ENCODE data around the gene TMC7. TPM values are rescaled to one million over a fixed set of nuclear protein-coding genes. Genes with fewer than 3 reads are reported as not detected.

The TMC7 gene
- total and polyA plus RNA-seq, 2 of the 13 experiments (the other 11 are each of a cell fraction or from before 2014, with no cell fraction given) = 1.2 to 5.1 TPM

GRCh38 chr16:18999045-18999393 lies 15.3 kb downstream of the TMC7 start (continued):
- TF ChIP-seq HMGXB3 (CRISPR knock-in tag; IDR thresholded peaks at IDR 0.05; ENCODE audit: borderline replicate concordance) (no peak; the same call in 1 of the 2 replicates), CAMTA2 (CRISPR knock-in tag; IDR thresholded peaks at IDR 0.05; ENCODE audit: borderline replicate concordance) (no peak), ZNF598 (CRISPR knock-in tag; IDR thresholded peaks at IDR 0.05; ENCODE audit: borderline replicate concordance) (peak; percentile 52; the same call in 1 of the 2 replicates), ZNF772 (CRISPR knock-in tag; IDR thresholded peaks at IDR 0.05) (no peak), ZNF510 (CRISPR knock-in tag; IDR thresholded peaks at IDR 0.05; ENCODE audit: low read depth) (no peak), ZNF160 (CRISPR knock-in tag; IDR thresholded peaks at IDR 0.05) (no peak), IKZF5 (CRISPR knock-in tag; IDR thresholded peaks at IDR 0.05) (no peak), SP2 (CRISPR knock-in tag; IDR thresholded peaks at IDR 0.05) (no peak), HNF4G (IDR thresholded peaks at IDR 0.05; ENCODE audit: borderline replicate concordance, low read depth, low read length) (no peak), HNF4G (CRISPR knock-in tag; IDR thresholded peaks at IDR 0.05; ENCODE audit: borderline replicate concordance, low read depth) (no peak), ZNF451 (CRISPR knock-in tag; IDR thresholded peaks at IDR 0.05) (peak; percentile 59; the same call in 1 of the 2 replicates), NFKBIZ (CRISPR knock-in tag; IDR thresholded peaks at IDR 0.05) (no peak), NFATC3 (CRISPR knock-in tag; IDR thresholded peaks at IDR 0.05) (no peak), ATF1 (CRISPR knock-in tag; IDR thresholded peaks at IDR 0.05) (peak; percentile 24; the same call in 1 of the 2 replicates), BRCA1 (CRISPR knock-in tag; IDR thresholded peaks at IDR 0.05) (no peak), ZNF790 (CRISPR knock-in tag; IDR thresholded peaks at IDR 0.05; ENCODE audit: borderline replicate concordance) (no peak), ZNF121 (CRISPR knock-in tag; IDR thresholded peaks at IDR 0.05) (0 out of 2 replicates have a peak, but pooled peaks have one; percentile 63), TEAD3 (CRISPR knock-in tag; optimal IDR thresholded peaks at IDR 0.05; ENCODE audit: borderline replicate concordance) (no peak), ZNF605 (CRISPR knock-in tag; IDR thresholded peaks at IDR 0.05) (0 out of 2 replicates have a peak, but pooled peaks have one; percentile 45), KMT2A (CRISPR knock-in tag; IDR thresholded peaks at IDR 0.05) (no peak), ZNF33B (CRISPR knock-in tag; IDR thresholded peaks at IDR 0.05) (0 out of 2 replicates have a peak, but pooled peaks have one; percentile 14), ZNF382 (CRISPR knock-in tag; IDR thresholded peaks at IDR 0.05; ENCODE audit: borderline replicate concordance) (no peak)
- TF ChIP-seq, protein P1, sequence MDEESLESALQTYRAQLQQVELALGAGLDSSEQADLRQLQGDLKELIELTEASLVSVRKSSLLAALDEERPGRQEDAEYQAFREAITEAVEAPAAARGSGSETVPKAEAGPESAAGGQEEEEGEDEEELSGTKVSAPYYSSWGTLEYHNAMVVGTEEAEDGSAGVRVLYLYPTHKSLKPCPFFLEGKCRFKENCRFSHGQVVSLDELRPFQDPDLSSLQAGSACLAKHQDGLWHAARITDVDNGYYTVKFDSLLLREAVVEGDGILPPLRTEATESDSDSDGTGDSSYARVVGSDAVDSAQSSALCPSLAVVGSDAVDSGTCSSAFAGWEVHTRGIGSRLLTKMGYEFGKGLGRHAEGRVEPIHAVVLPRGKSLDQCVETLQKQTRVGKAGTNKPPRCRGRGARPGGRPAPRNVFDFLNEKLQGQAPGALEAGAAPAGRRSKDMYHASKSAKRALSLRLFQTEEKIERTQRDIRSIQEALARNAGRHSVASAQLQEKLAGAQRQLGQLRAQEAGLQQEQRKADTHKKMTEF (CRISPR knock-in tag; IDR thresholded peaks at IDR 0.05) = 0 out of 2 replicates have a peak, but pooled peaks have one; percentile 6
- TF ChIP-seq, protein P2, sequence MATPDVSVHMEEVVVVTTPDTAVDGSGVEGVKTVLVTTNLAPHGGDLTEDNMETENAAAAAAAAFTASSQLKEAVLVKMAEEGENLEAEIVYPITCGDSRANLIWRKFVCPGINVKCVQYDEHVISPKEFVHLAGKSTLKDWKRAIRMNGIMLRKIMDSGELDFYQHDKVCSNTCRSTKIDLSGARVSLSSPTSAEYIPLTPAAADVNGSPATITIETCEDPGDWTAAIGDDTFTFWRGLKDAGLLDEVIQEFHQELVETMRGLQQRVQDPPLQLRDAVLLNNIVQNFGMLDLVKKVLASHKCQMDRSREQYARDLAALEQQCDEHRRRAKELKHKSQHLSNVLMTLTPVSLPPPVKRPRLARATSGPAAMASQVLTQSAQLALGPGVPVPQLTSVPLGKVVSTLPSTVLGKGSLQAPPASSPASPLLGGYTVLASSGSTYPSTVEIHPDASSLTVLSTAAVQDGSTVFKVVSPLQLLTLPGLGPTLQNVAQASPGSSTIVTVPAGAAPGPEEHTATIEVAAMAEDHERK (CRISPR knock-in tag; IDR thresholded peaks at IDR 0.05; ENCODE audit: low read depth) = no peak
